KMS-11 (cell line): ENCODE measurements around the gene GPHA2.

Source experiments
- H2AFZ ChIP-seq: fragments of 200-600 bp; sonication (generic); 2 replicates; pipeline ENCODE4 v1.6.1; 2016; ENCODE audit warnings: antibody characterized with exemption, mixed run types, low read depth
- H3K27ac ChIP-seq: fragments of 200-600 bp; sonication (generic); 2 replicates; pipeline ENCODE4 v1.6.1; 2016; ENCODE audit warnings: mild to moderate bottlenecking, mixed run types
- H3K27me3 ChIP-seq: fragments of 200-600 bp; sonication (generic); 2 replicates; pipeline ENCODE4 v1.6.1; 2017; ENCODE audit warnings: mild to moderate bottlenecking, low read depth, mixed run types, moderate library complexity; ENCODE audit not compliant: insufficient read depth
- H3K36me3 ChIP-seq: fragments of 200-600 bp; sonication (generic); 2 replicates; pipeline ENCODE4 v1.6.1; 2017; ENCODE audit warnings: mild to moderate bottlenecking, mixed run types; ENCODE audit not compliant: insufficient read depth
- H3K4me1 ChIP-seq: fragments of 200-600 bp; sonication (generic); 2 replicates; pipeline ENCODE4 v1.6.1; 2016; ENCODE audit warnings: mild to moderate bottlenecking, low read depth, mixed run types; ENCODE audit not compliant: poor library complexity, severe bottlenecking
- H3K4me2 ChIP-seq: fragments of 200-600 bp; sonication (generic); 2 replicates; pipeline ENCODE4 v1.7.0; 2016; ENCODE audit warnings: mild to moderate bottlenecking, mixed run types
- H3K4me3 ChIP-seq: fragments of 200-600 bp; sonication (generic); IDR thresholded peaks from 2 replicates; pipeline ENCODE4 v1.6.1; 2017; ENCODE audit warnings: low read depth, low read length, mixed read lengths; ENCODE audit not compliant: insufficient read depth
- H3K79me2 ChIP-seq: fragments of 200-600 bp; sonication (generic); 2 replicates; pipeline ENCODE4 v1.6.1; 2016; ENCODE audit warnings: low read depth, mixed run types; ENCODE audit not compliant: insufficient read depth
- H3K9ac ChIP-seq: fragments of 200-600 bp; sonication (generic); 2 replicates; pipeline ENCODE4 v1.6.1; 2016; ENCODE audit warnings: mild to moderate bottlenecking, mixed run types
- H4K20me1 ChIP-seq: fragments of 200-600 bp; sonication (generic); 2 replicates; pipeline ENCODE4 v1.6.1; 2016; ENCODE audit warnings: mild to moderate bottlenecking, mixed run types; ENCODE audit not compliant: insufficient read depth
- CTCF ChIP-seq: fragments of 200-600 bp; sonication (generic); conservative IDR thresholded peaks from 2 replicates; pipeline ENCODE4 v1.6.1; 2017; ENCODE audit warnings: low read depth, mild to moderate bottlenecking, antibody characterized with exemption, low read length, moderate library complexity, mixed read lengths

GPHA2 gene

GRCh38 chr11:64963072-64963631 is 27.5 kb upstream of the GPHA2 start:
- Histone ChIP-seq H3K9ac (no peak overlapping the region), H3K79me2 (no peaks in the 10 kb centered on the region), H3K27ac (no peak overlapping the region), H3K36me3 (no peaks in the 10 kb centered on the region), H3K27me3 (no peaks in the 10 kb centered on the region), H3K4me2 (no peak overlapping the region), H4K20me1 (no peaks in the 10 kb centered on the region), H2AFZ (no peak overlapping the region), H3K4me3 (no peak overlapping the region), H3K4me1 (no peaks in the 10 kb centered on the region)
- TF ChIP-seq CTCF = no peak

- no peak overlapping the region for H3K27ac ChIP-seq
- no peak overlapping the region for H2AFZ ChIP-seq
- H3K36me3 ChIP-seq = no peaks in the 10 kb centered on the region
- H3K9ac ChIP-seq = no peak overlapping the region
- no peaks in the 10 kb centered on the region for H3K79me2 ChIP-seq
- H3K27me3 ChIP-seq = no peaks in the 10 kb centered on the region
- no peak for TF ChIP-seq CTCF
- H3K4me3 ChIP-seq = no peak overlapping the region
- H3K4me2 ChIP-seq = no peak overlapping the region
- no peaks in the 10 kb centered on the region for H3K4me1 ChIP-seq
- H4K20me1 ChIP-seq = no peaks in the 10 kb centered on the region
Observed at GRCh38 chr11:64960719-64961118, 25.0 kb upstream of the GPHA2 start.

GRCh38 chr11:64959498-64959897 is 23.8 kb upstream of the GPHA2 start:
- no peaks in the 10 kb centered on the region for H3K36me3 ChIP-seq
- no peak overlapping the region for H3K9ac ChIP-seq
- TF ChIP-seq CTCF = no peak
- H2AFZ ChIP-seq = no peak overlapping the region
- no peaks in the 10 kb centered on the region for H3K79me2 ChIP-seq
- no peak overlapping the region for H3K27ac ChIP-seq
- H3K4me3 ChIP-seq = no peak overlapping the region
- H3K27me3 ChIP-seq = no peaks in the 10 kb centered on the region; the same call in 1 of the 2 replicates
- no peaks in the 10 kb centered on the region for H3K4me1 ChIP-seq
- H3K4me2 ChIP-seq = no peak overlapping the region
- no peaks in the 10 kb centered on the region for H4K20me1 ChIP-seq

GRCh38 chr11:64954201-64954600 is 18.5 kb upstream of the GPHA2 start:
- Histone ChIP-seq H3K4me3 (no peak overlapping the region), H3K36me3 (no peaks in the 10 kb centered on the region), H3K79me2 (no peaks in the 10 kb centered on the region), H3K9ac (no peak overlapping the region), H3K27me3 (peaks cover 3% of the 10 kb centered on the region; the same call in 1 of the 2 replicates), H4K20me1 (no peaks in the 10 kb centered on the region), H3K4me1 (no peaks in the 10 kb centered on the region), H3K27ac (no peak overlapping the region), H3K4me2 (no peak overlapping the region), H2AFZ (no peak overlapping the region)
- TF ChIP-seq CTCF = no peak
